ENCODE results near the gene ADD2.

DNA sequence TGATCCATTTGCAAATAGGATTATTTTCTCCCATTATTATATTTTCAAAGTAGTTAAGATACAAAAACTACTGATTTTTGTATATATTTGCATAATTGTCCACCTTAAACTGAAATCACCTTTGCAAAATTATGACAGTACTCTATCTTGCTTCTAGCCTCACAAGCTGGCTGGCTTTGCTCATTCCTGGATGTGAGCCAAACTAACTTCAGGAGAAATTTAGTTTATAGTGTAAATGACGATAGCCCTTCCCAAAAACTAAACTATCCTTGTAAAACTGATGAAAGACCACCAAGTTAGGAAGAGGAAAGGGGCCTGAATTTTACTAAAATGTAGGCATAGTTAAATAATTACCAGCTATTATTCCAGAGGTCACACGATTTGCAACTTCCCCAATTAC is 87.3 kb downstream of the ADD2 start:
- no peak for TF ChIP-seq RARB (CRISPR knock-in tag; IDR thresholded peaks at IDR 0.05)
- no peak for TF ChIP-seq CREB5 (CRISPR knock-in tag; IDR thresholded peaks at IDR 0.05; ENCODE audit: low read depth)
- no peak for TF ChIP-seq GLIS3 (CRISPR knock-in tag; IDR thresholded peaks at IDR 0.05)

Data from SK-N-SH treated with all-trans-retinoic acid at 6 μM for 48 hours (cell line).